SK-N-SH treated with all-trans-retinoic acid at 6 μM for 48 hours (cell line): Measurements from ENCODE around the gene TMEM187.

Experiments used
- ATAC-seq: fragments of 200-7000 bp; cut with Tn5 transposase; 3 replicates; pipeline ENCODE4 v1.9.1; 2020; ENCODE audit warnings: mild to moderate bottlenecking, moderate library complexity
- ARNTL ChIP-seq: fragments of 450-650 bp; formaldehyde crosslinking; IDR thresholded peaks from 2 replicates; pipeline ENCODE4 v1.5.0; 2020; ENCODE audit warnings: low read depth, mild to moderate bottlenecking, moderate library complexity, borderline replicate concordance
- BACH2 ChIP-seq: fragments of 250-450 bp; sonication (Bioruptor Pico); IDR thresholded peaks from 2 replicates; pipeline ENCODE4 v1.9.0; 2021; ENCODE audit warnings: mild to moderate bottlenecking, borderline replicate concordance
- CSDC2 ChIP-seq: fragments of 250-450 bp; sonication (Bioruptor Pico); IDR thresholded peaks from 2 replicates; pipeline ENCODE4 v1.5.0; 2020; ENCODE audit warnings: mild to moderate bottlenecking, moderate library complexity
- ESRRG ChIP-seq: fragments of 250-450 bp; sonication (Bioruptor Pico); IDR thresholded peaks from 2 replicates; pipeline ENCODE4 v1.6.1; 2021; ENCODE audit warnings: mild to moderate bottlenecking
- GLIS3 ChIP-seq: fragments of 250-450 bp; sonication (Bioruptor Pico); IDR thresholded peaks from 2 replicates; pipeline ENCODE4 v1.5.0; 2020; ENCODE audit warnings: mild to moderate bottlenecking, moderate library complexity
- ISL1 ChIP-seq: fragments of 250-450 bp; sonication (Bioruptor Pico); IDR thresholded peaks from 2 replicates; pipeline ENCODE4 v2.1.2; 2022; ENCODE audit warnings: mild to moderate bottlenecking, moderate library complexity
- OSR1 ChIP-seq: fragments of 250-450 bp; sonication (Bioruptor Pico); IDR thresholded peaks from 2 replicates; pipeline ENCODE4 v1.8.0; 2022; ENCODE audit warnings: moderate library complexity, mild to moderate bottlenecking, inconsistent platforms
- PPARA ChIP-seq: fragments of 250-450 bp; sonication (Bioruptor Pico); IDR thresholded peaks from 2 replicates; pipeline ENCODE4 v1.5.0; 2020; ENCODE audit warnings: mild to moderate bottlenecking, borderline replicate concordance
- RARB ChIP-seq: fragments of 250-450 bp; sonication (Bioruptor Pico); IDR thresholded peaks from 2 replicates; pipeline ENCODE4 v1.8.0; 2021; ENCODE audit warnings: mild to moderate bottlenecking, moderate library complexity
- SNAI2 ChIP-seq: fragments of 250-450 bp; sonication (Bioruptor Pico); IDR thresholded peaks from 2 replicates; pipeline ENCODE4 v1.5.0; 2020; ENCODE audit warnings: mild to moderate bottlenecking, moderate library complexity
- TCF4 ChIP-seq: fragments of 250-450 bp; sonication (Bioruptor Pico); IDR thresholded peaks from 2 replicates; pipeline ENCODE4 v1.8.0; 2021; ENCODE audit warnings: mild to moderate bottlenecking, moderate library complexity, borderline replicate concordance
- TOX ChIP-seq: fragments of 250-450 bp; sonication (Bioruptor Pico); IDR thresholded peaks from 2 replicates; pipeline ENCODE4 v1.8.0; 2021; ENCODE audit warnings: mild to moderate bottlenecking, moderate library complexity, borderline replicate concordance
- ZC3H10 ChIP-seq: fragments of 250-450 bp; sonication (Bioruptor Pico); IDR thresholded peaks from 2 replicates; pipeline ENCODE4 v1.5.1; 2021; ENCODE audit warnings: mild to moderate bottlenecking, moderate library complexity
- ZFP30 ChIP-seq: fragments of 450-650 bp; formaldehyde crosslinking; IDR thresholded peaks from 2 replicates; pipeline ENCODE4 v1.5.0; 2022; ENCODE audit warnings: mild to moderate bottlenecking, moderate library complexity
- ZNF70 ChIP-seq: fragments of 450-650 bp; formaldehyde crosslinking; IDR thresholded peaks from 2 replicates; pipeline ENCODE4 v1.5.0; 2020; ENCODE audit warnings: mild to moderate bottlenecking, moderate library complexity
- ZNF8 ChIP-seq: fragments of 450-650 bp; formaldehyde crosslinking; IDR thresholded peaks from 2 replicates; pipeline ENCODE4 v1.5.0; 2020; ENCODE audit warnings: mild to moderate bottlenecking, moderate library complexity
- TF ChIP-seq, protein P1 (sequence below): fragments of 250-450 bp; sonication (Bioruptor Pico); IDR thresholded peaks from 2 replicates; pipeline ENCODE4 v1.5.1; 2021; ENCODE audit warnings: mild to moderate bottlenecking, moderate library complexity
- TF ChIP-seq, protein P2 (sequence below): fragments of 250-450 bp; sonication (Bioruptor Pico); IDR thresholded peaks from 2 replicates; pipeline ENCODE4 v1.8.0; 2020; ENCODE audit warnings: mild to moderate bottlenecking, moderate library complexity, borderline replicate concordance
- TF ChIP-seq, protein P3 (sequence below): fragments of 250-450 bp; sonication (Bioruptor Pico); IDR thresholded peaks from 2 replicates; pipeline ENCODE4 v1.5.1; 2020; ENCODE audit warnings: low read depth, mild to moderate bottlenecking, moderate library complexity
- TF ChIP-seq, protein P4 (sequence below): fragments of 250-450 bp; sonication (Bioruptor Pico); IDR thresholded peaks from 2 replicates; pipeline ENCODE4 v1.5.0; 2020; ENCODE audit warnings: mild to moderate bottlenecking, moderate library complexity

The TMEM187 gene

DNA sequence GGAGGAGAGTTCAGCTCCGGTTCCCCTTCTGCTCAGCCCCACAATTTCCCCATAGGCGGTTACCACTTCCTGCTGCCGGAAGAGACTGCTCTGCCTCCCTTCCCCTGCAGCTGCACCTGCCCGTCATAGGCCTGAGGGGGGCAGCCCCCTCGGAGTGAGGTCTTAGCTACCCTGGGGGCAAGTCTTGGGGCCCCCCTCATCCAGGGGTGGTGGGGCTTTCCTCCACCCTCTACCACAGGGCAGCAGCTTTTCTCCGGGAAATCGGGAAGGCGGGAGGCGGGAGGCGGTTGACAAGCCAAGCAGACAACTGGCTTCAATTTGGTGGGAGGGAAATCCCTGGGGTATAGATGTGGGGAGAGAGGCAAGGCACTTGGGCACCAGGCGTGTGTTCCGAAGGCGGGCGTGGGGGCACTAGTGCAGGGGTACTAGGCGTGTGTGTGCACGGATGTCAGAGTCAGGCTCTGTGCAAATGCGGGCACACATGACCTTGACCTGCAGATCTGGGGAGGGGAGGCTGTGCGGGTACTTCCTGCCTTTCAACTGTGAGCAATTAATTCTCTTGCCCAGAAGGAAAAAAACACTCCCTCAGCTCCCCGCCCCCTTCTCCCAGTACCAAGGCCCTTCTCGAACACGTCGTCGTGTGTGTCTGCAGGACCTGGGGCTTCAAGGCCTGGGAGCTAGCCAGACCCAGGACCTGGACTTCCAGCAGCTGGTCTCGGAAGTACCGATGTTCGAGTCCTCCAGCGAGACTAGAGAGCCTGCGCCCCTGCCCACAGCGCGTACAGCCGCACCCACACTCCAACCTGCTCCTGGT lies 45.5 kb upstream of the TMEM187 start:
- TF ChIP-seq, protein P1, sequence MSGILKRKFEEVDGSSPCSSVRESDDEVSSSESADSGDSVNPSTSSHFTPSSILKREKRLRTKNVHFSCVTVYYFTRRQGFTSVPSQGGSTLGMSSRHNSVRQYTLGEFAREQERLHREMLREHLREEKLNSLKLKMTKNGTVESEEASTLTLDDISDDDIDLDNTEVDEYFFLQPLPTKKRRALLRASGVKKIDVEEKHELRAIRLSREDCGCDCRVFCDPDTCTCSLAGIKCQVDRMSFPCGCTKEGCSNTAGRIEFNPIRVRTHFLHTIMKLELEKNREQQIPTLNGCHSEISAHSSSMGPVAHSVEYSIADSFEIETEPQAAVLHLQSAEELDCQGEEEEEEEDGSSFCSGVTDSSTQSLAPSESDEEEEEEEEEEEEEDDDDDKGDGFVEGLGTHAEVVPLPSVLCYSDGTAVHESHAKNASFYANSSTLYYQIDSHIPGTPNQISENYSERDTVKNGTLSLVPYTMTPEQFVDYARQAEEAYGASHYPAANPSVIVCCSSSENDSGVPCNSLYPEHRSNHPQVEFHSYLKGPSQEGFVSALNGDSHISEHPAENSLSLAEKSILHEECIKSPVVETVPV: no peak
- TF ChIP-seq ZFP30 (no peak), BACH2 (CRISPR knock-in tag) (no peak), ISL1 (CRISPR knock-in tag) (no peak), GLIS3 (CRISPR knock-in tag) (no peak), ZNF8 (CRISPR knock-in tag) (no peak), ZNF70 (no peak), TOX (CRISPR knock-in tag) (no peak), TCF4 (CRISPR knock-in tag) (no peak), ARNTL (CRISPR knock-in tag) (no peak), OSR1 (CRISPR knock-in tag) (no peak), ESRRG (CRISPR knock-in tag) (no peak), ZC3H10 (CRISPR knock-in tag) (no peak), RARB (CRISPR knock-in tag) (no peak), SNAI2 (no peak), PPARA (CRISPR knock-in tag) (no peak)
- TF ChIP-seq, protein P2, sequence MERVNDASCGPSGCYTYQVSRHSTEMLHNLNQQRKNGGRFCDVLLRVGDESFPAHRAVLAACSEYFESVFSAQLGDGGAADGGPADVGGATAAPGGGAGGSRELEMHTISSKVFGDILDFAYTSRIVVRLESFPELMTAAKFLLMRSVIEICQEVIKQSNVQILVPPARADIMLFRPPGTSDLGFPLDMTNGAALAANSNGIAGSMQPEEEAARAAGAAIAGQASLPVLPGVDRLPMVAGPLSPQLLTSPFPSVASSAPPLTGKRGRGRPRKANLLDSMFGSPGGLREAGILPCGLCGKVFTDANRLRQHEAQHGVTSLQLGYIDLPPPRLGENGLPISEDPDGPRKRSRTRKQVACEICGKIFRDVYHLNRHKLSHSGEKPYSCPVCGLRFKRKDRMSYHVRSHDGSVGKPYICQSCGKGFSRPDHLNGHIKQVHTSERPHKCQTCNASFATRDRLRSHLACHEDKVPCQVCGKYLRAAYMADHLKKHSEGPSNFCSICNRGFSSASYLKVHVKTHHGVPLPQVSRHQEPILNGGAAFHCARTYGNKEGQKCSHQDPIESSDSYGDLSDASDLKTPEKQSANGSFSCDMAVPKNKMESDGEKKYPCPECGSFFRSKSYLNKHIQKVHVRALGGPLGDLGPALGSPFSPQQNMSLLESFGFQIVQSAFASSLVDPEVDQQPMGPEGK (CRISPR knock-in tag): no peak
- TF ChIP-seq, protein P3, sequence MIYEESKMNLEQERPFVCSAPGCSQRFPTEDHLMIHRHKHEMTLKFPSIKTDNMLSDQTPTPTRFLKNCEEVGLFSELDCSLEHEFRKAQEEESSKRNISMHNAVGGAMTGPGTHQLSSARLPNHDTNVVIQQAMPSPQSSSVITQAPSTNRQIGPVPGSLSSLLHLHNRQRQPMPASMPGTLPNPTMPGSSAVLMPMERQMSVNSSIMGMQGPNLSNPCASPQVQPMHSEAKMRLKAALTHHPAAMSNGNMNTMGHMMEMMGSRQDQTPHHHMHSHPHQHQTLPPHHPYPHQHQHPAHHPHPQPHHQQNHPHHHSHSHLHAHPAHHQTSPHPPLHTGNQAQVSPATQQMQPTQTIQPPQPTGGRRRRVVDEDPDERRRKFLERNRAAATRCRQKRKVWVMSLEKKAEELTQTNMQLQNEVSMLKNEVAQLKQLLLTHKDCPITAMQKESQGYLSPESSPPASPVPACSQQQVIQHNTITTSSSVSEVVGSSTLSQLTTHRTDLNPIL (CRISPR knock-in tag): no peak
- TF ChIP-seq, protein P4, sequence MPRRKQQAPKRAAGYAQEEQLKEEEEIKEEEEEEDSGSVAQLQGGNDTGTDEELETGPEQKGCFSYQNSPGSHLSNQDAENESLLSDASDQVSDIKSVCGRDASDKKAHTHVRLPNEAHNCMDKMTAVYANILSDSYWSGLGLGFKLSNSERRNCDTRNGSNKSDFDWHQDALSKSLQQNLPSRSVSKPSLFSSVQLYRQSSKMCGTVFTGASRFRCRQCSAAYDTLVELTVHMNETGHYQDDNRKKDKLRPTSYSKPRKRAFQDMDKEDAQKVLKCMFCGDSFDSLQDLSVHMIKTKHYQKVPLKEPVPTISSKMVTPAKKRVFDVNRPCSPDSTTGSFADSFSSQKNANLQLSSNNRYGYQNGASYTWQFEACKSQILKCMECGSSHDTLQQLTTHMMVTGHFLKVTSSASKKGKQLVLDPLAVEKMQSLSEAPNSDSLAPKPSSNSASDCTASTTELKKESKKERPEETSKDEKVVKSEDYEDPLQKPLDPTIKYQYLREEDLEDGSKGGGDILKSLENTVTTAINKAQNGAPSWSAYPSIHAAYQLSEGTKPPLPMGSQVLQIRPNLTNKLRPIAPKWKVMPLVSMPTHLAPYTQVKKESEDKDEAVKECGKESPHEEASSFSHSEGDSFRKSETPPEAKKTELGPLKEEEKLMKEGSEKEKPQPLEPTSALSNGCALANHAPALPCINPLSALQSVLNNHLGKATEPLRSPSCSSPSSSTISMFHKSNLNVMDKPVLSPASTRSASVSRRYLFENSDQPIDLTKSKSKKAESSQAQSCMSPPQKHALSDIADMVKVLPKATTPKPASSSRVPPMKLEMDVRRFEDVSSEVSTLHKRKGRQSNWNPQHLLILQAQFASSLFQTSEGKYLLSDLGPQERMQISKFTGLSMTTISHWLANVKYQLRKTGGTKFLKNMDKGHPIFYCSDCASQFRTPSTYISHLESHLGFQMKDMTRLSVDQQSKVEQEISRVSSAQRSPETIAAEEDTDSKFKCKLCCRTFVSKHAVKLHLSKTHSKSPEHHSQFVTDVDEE (CRISPR knock-in tag): no peak
- ATAC-seq: peak; percentile 6; the same call in 2 of the 3 replicates

DNA sequence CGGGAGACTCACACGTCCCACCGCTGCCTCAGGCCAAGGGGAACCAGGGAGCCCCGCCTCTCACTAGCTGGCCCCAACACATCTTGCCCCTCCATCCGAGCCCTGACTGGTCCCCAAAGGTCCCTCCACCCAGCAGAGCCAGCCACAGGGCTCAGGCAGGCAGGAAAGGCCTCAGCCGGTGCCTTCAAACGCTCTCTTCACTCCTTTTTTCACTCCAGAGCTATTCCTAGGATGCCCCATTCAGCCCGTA lies 45.0 kb upstream of the TMEM187 start:
- TF ChIP-seq TOX (CRISPR knock-in tag): no peak
- no peak for TF ChIP-seq TCF4 (CRISPR knock-in tag)
- TF ChIP-seq, protein P3 (CRISPR knock-in tag): no peak
- TF ChIP-seq ZC3H10 (CRISPR knock-in tag): no peak
- ATAC-seq: no peak; the same call in 1 of the 3 replicates

DNA sequence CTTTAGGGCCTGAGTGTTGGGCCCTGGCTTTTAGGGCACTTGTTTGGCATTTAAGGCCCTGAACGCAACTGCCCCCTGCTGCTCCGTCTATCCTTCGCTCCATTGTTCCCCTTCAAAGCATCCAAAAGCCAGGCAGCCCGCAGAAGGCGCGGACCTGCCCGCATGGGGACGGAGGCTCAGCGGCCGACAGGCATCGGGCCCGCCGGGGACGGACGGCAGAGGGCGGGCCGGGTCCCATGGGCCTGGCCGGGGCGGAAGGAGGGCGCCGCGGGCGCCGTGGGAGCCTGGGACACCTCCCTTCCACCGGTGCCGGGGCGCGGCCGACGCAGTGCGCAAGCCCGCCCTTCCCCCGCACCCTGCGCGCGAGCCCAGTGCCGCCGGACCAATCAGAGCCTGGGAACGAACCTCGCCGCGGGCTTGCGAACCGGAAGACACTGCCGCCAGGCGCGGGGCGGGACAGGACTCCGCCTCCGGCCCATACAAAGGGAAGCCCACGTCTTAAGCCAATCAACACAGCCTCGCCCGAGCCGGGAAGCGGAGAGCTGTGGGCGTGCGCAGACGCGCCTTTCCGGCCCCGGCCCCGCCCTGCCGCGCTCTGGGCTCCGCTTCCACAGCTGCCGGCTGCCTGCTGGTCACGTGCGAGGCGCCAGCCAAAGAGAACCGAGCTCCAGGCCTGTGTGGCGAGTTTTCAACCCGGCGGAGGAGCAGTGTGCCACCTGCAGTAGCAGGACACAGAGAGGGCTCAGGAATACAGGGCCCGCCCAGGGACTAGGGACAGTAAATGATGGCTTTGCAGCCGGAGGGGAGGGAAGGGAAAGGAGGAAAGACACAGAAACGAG lies 44.4 kb upstream of the TMEM187 start:
- ATAC-seq: peak; percentile 95
- TF ChIP-seq CSDC2 (peak; percentile 12; the same call in 1 of the 2 replicates), ISL1 (CRISPR knock-in tag) (no peak), ZNF8 (CRISPR knock-in tag) (no peak), ZC3H10 (CRISPR knock-in tag) (no peak), GLIS3 (CRISPR knock-in tag) (no peak), ZNF70 (no peak), TCF4 (CRISPR knock-in tag) (no peak)
- TF ChIP-seq, protein P4 (CRISPR knock-in tag): 0 out of 2 replicates have a peak, but pooled peaks have one; percentile 28
- TF ChIP-seq, protein P2 (CRISPR knock-in tag): no peak
